ENCODE measurements around the gene PRR14. TPM values are rescaled to one million over a fixed set of nuclear protein-coding genes. Genes with fewer than 3 reads are reported as not detected.

Gene PRR14
- total and polyA plus RNA-seq, 2 donors, result 6.9 to 55.3 TPM

- Histone ChIP-seq H3K27ac (ENCODE audit: low read depth) (no peak overlapping the region), H3K4me1 (ENCODE audit: insufficient read depth) (no peaks in the 10 kb centered on the region), H3K4me3 (ENCODE audit: low read depth, low read length) (no peak overlapping the region), H3K36me3 (ENCODE audit: insufficient read depth) (no peaks in the 10 kb centered on the region)
- no peak for DNase-seq (ENCODE audit: extremely low spot score)
- WGBS, result 59% methylated on average over 6 of the region's 6 CpGs
These were observed 5.0 kb upstream of the PRR14 start for GRCh38 chr16:30645727-30646126.

DNA sequence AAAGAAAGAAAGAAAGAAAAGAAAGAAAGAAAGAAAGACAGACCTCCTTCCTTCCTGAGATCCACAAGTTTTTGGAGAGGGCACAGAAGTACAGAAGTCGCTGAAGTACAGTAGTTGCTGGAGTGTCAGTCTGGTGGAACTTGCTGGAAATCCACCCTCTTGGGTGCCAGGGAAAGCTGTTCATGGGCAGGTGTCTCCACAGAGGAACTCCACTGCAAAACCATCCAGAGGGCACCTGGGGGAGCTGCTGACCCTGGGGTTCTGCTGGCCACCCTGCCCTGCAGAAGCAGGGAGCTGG is 3.5 kb upstream of the PRR14 start:
- H3K4me3 ChIP-seq (ENCODE audit: low read depth, low read length), result no peak overlapping the region
- no peaks in the 10 kb centered on the region for H3K4me1 ChIP-seq (ENCODE audit: insufficient read depth)
- WGBS, result 86% methylated on average over 1 of the region's 1 CpG
- H3K36me3 ChIP-seq (ENCODE audit: insufficient read depth), result no peaks in the 10 kb centered on the region
- no peak for DNase-seq (ENCODE audit: extremely low spot score)
- H3K27ac ChIP-seq (ENCODE audit: low read depth), result no peak overlapping the region

GRCh38 chr16:30649725-30650368 is 913 bp upstream of the PRR14 start:
- peak; percentile 13 for DNase-seq (ENCODE audit: extremely low spot score)
- Histone ChIP-seq H3K27ac (ENCODE audit: low read depth) (peak overlapping the region; percentile 78), H3K4me1 (ENCODE audit: insufficient read depth) (no peaks in the 10 kb centered on the region), H3K4me3 (ENCODE audit: low read depth, low read length) (peak overlapping the region; percentile 33), H3K36me3 (ENCODE audit: insufficient read depth) (no peaks in the 10 kb centered on the region)
- WGBS, result 30% methylated on average over 22 of the region's 22 CpGs

GRCh38 chr16:30651124-30652004 is 604 bp downstream of the PRR14 start:
- WGBS, result under 1% methylated on average over 71 of the region's 71 CpGs
- Histone ChIP-seq H3K27ac (ENCODE audit: low read depth) (peak overlapping the region; percentile 87), H3K4me1 (ENCODE audit: insufficient read depth) (no peaks in the 10 kb centered on the region), H3K4me3 (ENCODE audit: low read depth, low read length) (peak overlapping the region; percentile 53), H3K36me3 (ENCODE audit: insufficient read depth) (peaks cover 3% of the 10 kb centered on the region)
- DNase-seq (ENCODE audit: extremely low spot score), result no peak

DNA sequence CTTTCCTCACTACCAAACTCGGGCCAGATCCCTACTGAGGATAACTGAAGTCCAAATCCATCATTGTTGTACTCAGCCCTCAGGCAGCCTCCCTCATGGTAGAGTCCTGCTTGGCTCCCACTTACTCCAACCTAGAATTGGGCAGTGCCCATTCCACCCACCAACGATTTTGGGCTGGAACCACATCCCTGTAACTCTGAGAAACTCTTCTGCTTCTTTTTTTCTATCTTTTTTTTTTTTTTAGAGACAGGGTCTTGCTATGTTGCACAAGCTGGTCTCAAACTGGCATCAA is 1.2 kb downstream of the PRR14 start:
- no peaks in the 10 kb centered on the region for H3K4me1 ChIP-seq (ENCODE audit: insufficient read depth)
- H3K36me3 ChIP-seq (ENCODE audit: insufficient read depth), result peaks cover 3% of the 10 kb centered on the region
- no peak overlapping the region for H3K27ac ChIP-seq (ENCODE audit: low read depth)
- 16% methylated on average over 2 of the region's 2 CpGs for WGBS
- DNase-seq (ENCODE audit: extremely low spot score), result no peak
- H3K4me3 ChIP-seq (ENCODE audit: low read depth, low read length), result peak overlapping the region; percentile 53

DNA sequence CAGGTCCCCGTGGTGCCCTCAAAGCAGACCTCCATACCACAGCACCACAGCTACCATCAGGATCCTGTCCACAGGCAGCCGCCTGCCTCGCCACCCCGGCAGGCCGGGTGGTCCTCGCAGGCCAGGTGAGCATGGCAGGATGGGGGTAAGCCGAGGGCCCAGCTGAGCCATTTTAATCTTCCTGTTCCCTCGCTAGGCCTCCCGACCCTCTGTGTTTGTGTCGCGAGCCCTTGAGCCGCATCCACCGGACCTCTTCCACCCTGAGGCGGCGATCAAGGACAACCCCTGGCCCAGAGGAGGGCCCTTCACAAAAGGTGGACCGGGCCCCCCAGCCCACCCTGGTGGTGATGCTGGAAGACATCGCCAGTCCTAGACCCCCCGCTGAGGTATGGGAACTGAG is 2.0 kb downstream of the PRR14 start:
- H3K36me3 ChIP-seq (ENCODE audit: insufficient read depth), result peaks cover 3% of the 10 kb centered on the region

GRCh38 chr16:30654856-30655255 is 4.1 kb downstream of the PRR14 start:
- DNase-seq (ENCODE audit: extremely low spot score), result no peak
- Histone ChIP-seq H3K36me3 (ENCODE audit: insufficient read depth) (peaks cover 3% of the 10 kb centered on the region), H3K4me1 (ENCODE audit: insufficient read depth) (no peaks in the 10 kb centered on the region), H3K4me3 (ENCODE audit: low read depth, low read length) (no peak overlapping the region), H3K27ac (ENCODE audit: low read depth) (no peak overlapping the region)
- 92% methylated on average over 18 of the region's 18 CpGs for WGBS

More for the DNA sequence above, 2.0 kb downstream of the PRR14 start:
- no peak for DNase-seq (ENCODE audit: extremely low spot score)
- Histone ChIP-seq H3K27ac (ENCODE audit: low read depth) (no peak overlapping the region), H3K4me3 (ENCODE audit: low read depth, low read length) (no peak overlapping the region), H3K4me1 (ENCODE audit: insufficient read depth) (no peaks in the 10 kb centered on the region)
- 91% methylated on average over 18 of the region's 18 CpGs for WGBS

DNA sequence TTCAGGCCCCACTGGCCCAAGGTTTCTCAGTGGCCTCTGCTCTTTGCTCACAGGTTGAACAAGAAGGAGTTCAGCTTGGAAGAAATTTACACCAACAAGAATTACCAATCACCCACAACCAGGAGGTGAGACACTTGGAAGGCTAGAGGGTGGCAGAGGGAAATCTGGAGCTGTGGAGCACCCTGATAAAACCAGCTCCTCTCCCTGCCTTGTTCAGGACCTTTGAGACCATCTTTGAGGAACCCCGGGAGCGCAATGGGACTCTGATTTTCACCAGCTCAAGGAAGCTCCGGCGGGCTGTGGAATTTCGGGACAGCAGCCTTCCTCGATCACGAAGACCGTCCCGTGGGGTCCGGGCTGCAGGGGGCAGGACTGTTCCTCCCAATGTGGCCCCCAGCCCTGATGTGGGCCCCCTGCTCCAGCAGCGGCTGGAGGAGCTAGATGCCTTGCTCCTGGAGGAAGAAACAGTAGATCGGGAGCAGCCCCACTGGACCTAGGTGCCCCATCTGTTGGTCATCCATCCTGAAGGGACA is 5.1 kb downstream of the PRR14 start:
- Histone ChIP-seq H3K27ac (ENCODE audit: low read depth) (no peak overlapping the region), H3K36me3 (ENCODE audit: insufficient read depth) (peaks cover 3% of the 10 kb centered on the region), H3K4me3 (ENCODE audit: low read depth, low read length) (no peak overlapping the region), H3K4me1 (ENCODE audit: insufficient read depth) (no peaks in the 10 kb centered on the region)
- no peak for DNase-seq (ENCODE audit: extremely low spot score)
- 93% methylated on average over 12 of the region's 12 CpGs for WGBS

- Histone ChIP-seq H3K27ac (ENCODE audit: low read depth) (no peak overlapping the region), H3K36me3 (ENCODE audit: insufficient read depth) (peaks cover 3% of the 10 kb centered on the region), H3K4me1 (ENCODE audit: insufficient read depth) (no peaks in the 10 kb centered on the region), H3K4me3 (ENCODE audit: low read depth, low read length) (no peak overlapping the region)
- no peak for DNase-seq (ENCODE audit: extremely low spot score)
- 96% methylated on average over 8 of the region's 8 CpGs for WGBS
These were observed 5.6 kb downstream of the PRR14 start for GRCh38 chr16:30656388-30656787.

GRCh38 chr16:30656974-30657865 is 6.5 kb downstream of the PRR14 start:
- 31% methylated on average over 32 of the region's 32 CpGs for WGBS
- H3K36me3 ChIP-seq (ENCODE audit: insufficient read depth), result peaks cover 5% of the 10 kb centered on the region
- no peak overlapping the region for H3K4me3 ChIP-seq (ENCODE audit: low read depth, low read length)
- no peak for DNase-seq (ENCODE audit: extremely low spot score)
- peak overlapping the region; percentile 44 for H3K27ac ChIP-seq (ENCODE audit: low read depth)
- H3K4me1 ChIP-seq (ENCODE audit: insufficient read depth), result no peaks in the 10 kb centered on the region

GRCh38 chr16:30657866-30658730 is 7.3 kb downstream of the PRR14 start, which contains the start of gene FBRS:
Gene FBRS (plus strand): TSS chr16:30658431. CDS start chr16:30659519, 1,088 bp downstream.
- Histone ChIP-seq H3K4me1 (ENCODE audit: insufficient read depth) (no peaks in the 10 kb centered on the region), H3K36me3 (ENCODE audit: insufficient read depth) (peaks cover 5% of the 10 kb centered on the region)

GRCh38 chr16:30658731-30659506 is 8.2 kb downstream of the PRR14 start:
- peaks cover 5% of the 10 kb centered on the region for H3K36me3 ChIP-seq (ENCODE audit: insufficient read depth)
- WGBS, result under 1% methylated on average over 64 of the region's 64 CpGs

More at GRCh38 chr16:30657866-30658730, 7.3 kb downstream of the PRR14 start, which contains the start of gene FBRS:
- under 1% methylated on average over 86 of the region's 86 CpGs for WGBS
- Histone ChIP-seq H3K4me3 (ENCODE audit: low read depth, low read length) (peak within 1 kb of the TSS; percentile 87), H3K27ac (ENCODE audit: low read depth) (peak within 1 kb of the TSS; percentile 95)
- peak; percentile 100 for DNase-seq (ENCODE audit: extremely low spot score)

More at GRCh38 chr16:30658731-30659506, 8.2 kb downstream of the PRR14 start:
- H3K27ac ChIP-seq (ENCODE audit: low read depth), result peak overlapping the region; percentile 95
- peak; percentile 93 for DNase-seq (ENCODE audit: extremely low spot score)
- no peaks in the 10 kb centered on the region for H3K4me1 ChIP-seq (ENCODE audit: insufficient read depth)
- H3K4me3 ChIP-seq (ENCODE audit: low read depth, low read length), result peak overlapping the region; percentile 87

All from urinary bladder (tissue), 4 donors.